Prostate gland (tissue), 2 donors: ENCODE measurements around the gene CEP135. TPM values are rescaled to one million over a fixed set of nuclear protein-coding genes. Genes with fewer than 3 reads are reported as not detected.

ENCODE experiments used
- DNase-seq: peaks from one replicate; pipeline ENCODE4 v3.0.0-alpha.2; 2019; ENCODE audit warnings: low spot score
- H3K27ac ChIP-seq, 2 donors: fragments of 200-600 bp; sonication (generic); 2 replicates each; pipeline ENCODE4 v1.5.1; 2017 to 2019
- H3K27me3 ChIP-seq: fragments of 200-600 bp; sonication (generic); replicated peaks from 2 replicates; pipeline ENCODE4 v1.5.1; 2019; ENCODE audit not compliant: insufficient read depth
- H3K36me3 ChIP-seq, 2 donors: fragments of 200-600 bp; sonication (generic); 1 replicate in 1 of 2; 2 replicates in 1 of 2; pipeline versions ENCODE4 v1.5.1 to v1.8.1; 2017 to 2019
- H3K4me1 ChIP-seq: fragments of 200-600 bp; sonication (generic); replicated peaks from 2 replicates; pipeline ENCODE4 v1.5.1; 2019
- H3K4me3 ChIP-seq, 2 donors: fragments of 200-600 bp; sonication (generic); 2 replicates each; pipeline ENCODE4 v1.5.1; 2017 to 2019
- H3K9me3 ChIP-seq: fragments of 200-600 bp; sonication (generic); 2 replicates; pipeline ENCODE4 v1.5.1; 2017
- CTCF ChIP-seq, 4 experiments: fragments of 200-600 bp in 2 of 4; fragments of 450-650 bp in 2 of 4; sonication (generic) in 2 of 4; IDR thresholded peaks; 1 replicate in 3 of 4; 2 replicates in 1 of 4; pipeline ENCODE4 v1.5.1; 2016 to 2019; ENCODE audit warnings: antibody characterized with exemption in 4 of 4, mild to moderate bottlenecking in 2 of 4, moderate library complexity in 2 of 4
- POLR2A ChIP-seq: fragments of 450-650 bp; IDR thresholded peaks from one replicate; pipeline ENCODE4 v1.6.1; 2016; ENCODE audit warnings: antibody characterized with exemption, mild to moderate bottlenecking
- POLR2AphosphoS5 ChIP-seq: sonication (generic); formaldehyde crosslinking; IDR thresholded peaks from one replicate; pipeline ENCODE4 v1.6.1; 2017; ENCODE audit warnings: antibody characterized with exemption
- WGBS: methylation state at CpG from one replicate; pipeline ENCODE4 v1.1.5; 2018; 5-methylcytosine and 5-hydroxymethylcytosine counted together
- intact Hi-C: fragments of 100-400 bp; cut with DNase I; formaldehyde crosslinking; loops from one replicate; pipeline ENCODE4 v1.14.2; 2022
- total RNA-seq, 2 donors: library from RNA; depleted of rRNA; stranded (reverse); fragments of >200 nt; gene quantifications; one replicate each; pipeline ENCODE4 v1.1.0, GENCODE V29; 2016

The CEP135 gene
- total RNA-seq, 2 donors from 2014 or later = 3.3 to 7.1 TPM

- H3K9me3 ChIP-seq = no peaks in the 10 kb centered on the region
- DNase-seq = no peak
- TF ChIP-seq CTCF (IDR thresholded peaks at IDR 0.05) = no peak
- no peak for TF ChIP-seq POLR2AphosphoS5
- no peak for TF ChIP-seq POLR2A
- H3K4me3 ChIP-seq = no peak overlapping the region
- no peaks in the 10 kb centered on the region for H3K4me1 ChIP-seq
- WGBS = 94% methylated on average over 1 of the region's 1 CpG
- intact Hi-C loops = no loop called here
- no peak overlapping the region for H3K27ac ChIP-seq
- no peaks in the 10 kb centered on the region for H3K36me3 ChIP-seq
- no peaks in the 10 kb centered on the region for H3K27me3 ChIP-seq
Measured at GRCh38 chr4:56052481-56052880, 103.7 kb downstream of the CEP135 start.

- Histone ChIP-seq H3K4me3 (no peak overlapping the region), H3K27me3 (no peaks in the 10 kb centered on the region), H3K27ac (no peak overlapping the region), H3K36me3 (no peaks in the 10 kb centered on the region), H3K4me1 (no peaks in the 10 kb centered on the region), H3K9me3 (no peaks in the 10 kb centered on the region)
- WGBS = 84% methylated on average over 5 of the region's 5 CpGs
- no peak for DNase-seq
- intact Hi-C loops = no loop called here
- TF ChIP-seq POLR2AphosphoS5 (no peak), CTCF (IDR thresholded peaks at IDR 0.05) (no peak), POLR2A (no peak)
Measured at GRCh38 chr4:56052966-56053365, 104.2 kb downstream of the CEP135 start.

GRCh38 chr4:56055027-56055977 lies 106.6 kb downstream of the CEP135 start:
- Histone ChIP-seq H3K4me3 (no peak overlapping the region), H3K9me3 (no peaks in the 10 kb centered on the region), H3K36me3 (no peaks in the 10 kb centered on the region), H3K27me3 (no peaks in the 10 kb centered on the region), H3K27ac (no peak overlapping the region), H3K4me1 (no peaks in the 10 kb centered on the region)
- intact Hi-C loops = no loop called here
- 64% methylated on average over 8 of the region's 8 CpGs for WGBS
- no peak for TF ChIP-seq CTCF (IDR thresholded peaks at IDR 0.05)
- no peak for DNase-seq

- TF ChIP-seq POLR2A (no peak), CTCF (IDR thresholded peaks at IDR 0.05) (no peak), POLR2AphosphoS5 (no peak)
- H3K4me1 ChIP-seq = no peaks in the 10 kb centered on the region
- H3K9me3 ChIP-seq = no peaks in the 10 kb centered on the region
- H3K27ac ChIP-seq = no peak overlapping the region
- no peaks in the 10 kb centered on the region for H3K36me3 ChIP-seq
- DNase-seq = no peak
- intact Hi-C loops = no loop called here
- H3K27me3 ChIP-seq = no peaks in the 10 kb centered on the region
- WGBS = 81% methylated on average over 1 of the region's 1 CpG
- H3K4me3 ChIP-seq = no peak overlapping the region
Measured at GRCh38 chr4:56055991-56056390, 107.2 kb downstream of the CEP135 start.

GRCh38 chr4:56058555-56058954 lies 109.8 kb downstream of the CEP135 start:
- WGBS = 82% methylated on average over 2 of the region's 2 CpGs
- TF ChIP-seq CTCF (IDR thresholded peaks at IDR 0.05) (no peak), POLR2AphosphoS5 (no peak), POLR2A (no peak)
- Histone ChIP-seq H3K27me3 (no peaks in the 10 kb centered on the region), H3K4me1 (no peaks in the 10 kb centered on the region), H3K9me3 (no peaks in the 10 kb centered on the region), H3K4me3 (no peak overlapping the region), H3K36me3 (no peaks in the 10 kb centered on the region), H3K27ac (no peak overlapping the region)
- intact Hi-C loops = no loop called here
- no peak for DNase-seq
